Measurements from ENCODE around the gene CFAP410. TPM values are rescaled to one million over a fixed set of nuclear protein-coding genes. Genes with fewer than 3 reads are reported as not detected.

The CFAP410 gene
- total and polyA plus RNA-seq, 10 donors = 26.2 to 79.8 (median 33.0) TPM

GRCh38 chr21:44306936-44307704, 32.1 kb downstream of the CFAP410 start:
- 90 to 96% (median 92%) methylated on average over 19 to 21 of the region's 21 CpGs for WGBS, 5 donors
- Histone ChIP-seq H3K27ac (no peak overlapping the region), H3K4me3 (no peak overlapping the region), H3K36me3 (peaks cover 0 to 65% (median 38%) of the 10 kb centered on the region in 6 donors), H3K9me3 (no peaks in the 10 kb centered on the region), H3K27me3 (replicated peaks in 1 of 7) (no peaks in the 10 kb centered on the region), H3K4me1 (peaks cover 8 to 53% (median 42%) of the 10 kb centered on the region in 6 donors)
- TF ChIP-seq POLR2A (IDR thresholded peaks at IDR 0.05) (no peak), POLR2AphosphoS5 (IDR thresholded peaks at IDR 0.05) (no peak), CTCF (IDR thresholded peaks at IDR 0.05 in 8 of 11, conservative IDR thresholded peaks at IDR 0.05 in 3 of 11) (no peak)
- DNase-seq = no peak
- intact Hi-C loops (cut with DNase I; ENCODE audit: low total_unique reads) = no loop called here

GRCh38 chr21:44305691-44306090, 33.5 kb downstream of the CFAP410 start:
- no peak for DNase-seq
- no peaks in the 10 kb centered on the region for H3K27me3 ChIP-seq (replicated peaks in 1 of 7)
- peaks cover 23 to 68% (median 56%) of the 10 kb centered on the region in 6 donors for H3K4me1 ChIP-seq
- H3K9me3 ChIP-seq = no peaks in the 10 kb centered on the region
- H3K36me3 ChIP-seq = peaks cover 0 to 50% (median 23%) of the 10 kb centered on the region in 6 donors
- TF ChIP-seq CTCF (IDR thresholded peaks at IDR 0.05 in 8 of 11, conservative IDR thresholded peaks at IDR 0.05 in 3 of 11) (no peak), POLR2A (IDR thresholded peaks at IDR 0.05) (no peak), POLR2AphosphoS5 (IDR thresholded peaks at IDR 0.05) (peak; percentile 49 to 65 (median 58))
- WGBS, 5 donors = 47 to 82% (median 62%) methylated on average over 7 to 9 of the region's 9 CpGs
- no peak overlapping the region for H3K4me3 ChIP-seq
- H3K27ac ChIP-seq = peak overlapping the region in 6 of 8 donors; percentile 13 to 93 (median 60)
- intact Hi-C loops (cut with DNase I; ENCODE audit: low total_unique reads) = no loop called here

GRCh38 chr21:44304877-44305293, 34.3 kb downstream of the CFAP410 start:
- WGBS, 5 donors = 59 to 69% (median 69%) methylated on average over 6 to 8 of the region's 8 CpGs
- Histone ChIP-seq H3K4me1 (peaks cover 23 to 71% (median 59%) of the 10 kb centered on the region in 6 donors), H3K27me3 (replicated peaks in 1 of 7) (no peaks in the 10 kb centered on the region), H3K4me3 (no peak overlapping the region), H3K9me3 (no peaks in the 10 kb centered on the region), H3K27ac (peak overlapping the region in 4 of 8 donors; percentile 41 to 93 (median 60)), H3K36me3 (peaks cover 0 to 42% (median 17%) of the 10 kb centered on the region in 6 donors)
- DNase-seq = no peak
- TF ChIP-seq POLR2A (IDR thresholded peaks at IDR 0.05) (no peak), CTCF (IDR thresholded peaks at IDR 0.05 in 8 of 11, conservative IDR thresholded peaks at IDR 0.05 in 3 of 11) (peak; percentile 52 to 80 (median 60))
- intact Hi-C loops (cut with DNase I; ENCODE audit: low total_unique reads) = no loop called here

- H3K27me3 ChIP-seq (replicated peaks in 1 of 7) = no peaks in the 10 kb centered on the region
- H3K4me1 ChIP-seq = peaks cover 23 to 76% (median 64%) of the 10 kb centered on the region in 6 donors
- intact Hi-C loops (cut with DNase I; ENCODE audit: low total_unique reads) = no loop called here
- TF ChIP-seq CTCF (IDR thresholded peaks at IDR 0.05 in 8 of 11, conservative IDR thresholded peaks at IDR 0.05 in 3 of 11) (no peak), POLR2AphosphoS5 (IDR thresholded peaks at IDR 0.05) (peak in 2 of 3 donors; percentile 10 to 32)
- peaks cover 0 to 35% (median 14%) of the 10 kb centered on the region in 6 donors for H3K36me3 ChIP-seq
- peak overlapping the region in 3 of 8 donors; percentile 93 to 94 (median 93) for H3K27ac ChIP-seq
- WGBS, 5 donors = 81 to 88% (median 87%) methylated on average over 8 to 16 of the region's 16 CpGs
- no peaks in the 10 kb centered on the region for H3K9me3 ChIP-seq
- H3K4me3 ChIP-seq = no peak overlapping the region
- no peak for DNase-seq
These were observed 35.1 kb downstream of the CFAP410 start for GRCh38 chr21:44304011-44304616.

Data from spleen (tissue), 11 donors.